GM03348 (cell line): ENCODE results near the gene NR2E3.

Experiments used
- DNase-seq: peaks from one replicate; pipeline ENCODE4 v3.0.0; 2012; ENCODE audit warnings: low spot score

Gene NR2E3

GRCh38 chr15:71791975-71792374 is 18.4 kb upstream of the NR2E3 start:
- no peak for DNase-seq

- peak; percentile 74 for DNase-seq
Measured at GRCh38 chr15:71792521-71792920, 17.8 kb upstream of the NR2E3 start.

- DNase-seq = no peak
Measured at GRCh38 chr15:71798641-71799040, 11.7 kb upstream of the NR2E3 start.

- DNase-seq = no peak
Measured at GRCh38 chr15:71800190-71800589, 10.2 kb upstream of the NR2E3 start.

GRCh38 chr15:71800835-71801745 is 9.3 kb upstream of the NR2E3 start:
- peak; percentile 81 for DNase-seq

GRCh38 chr15:71801935-71802655 is 8.3 kb upstream of the NR2E3 start:
- DNase-seq = no peak

- DNase-seq = no peak
Measured at GRCh38 chr15:71802770-71803169, 7.6 kb upstream of the NR2E3 start.

GRCh38 chr15:71804226-71804625 is 6.1 kb upstream of the NR2E3 start:
- DNase-seq = no peak

GRCh38 chr15:71804695-71805470 is 5.5 kb upstream of the NR2E3 start:
- no peak for DNase-seq

GRCh38 chr15:71806452-71806931 is 3.9 kb upstream of the NR2E3 start:
- DNase-seq = peak; percentile 52

- no peak for DNase-seq
Measured at GRCh38 chr15:71807125-71807629, 3.2 kb upstream of the NR2E3 start.

- peak; percentile 59 for DNase-seq
Measured at GRCh38 chr15:71807691-71808091, 2.7 kb upstream of the NR2E3 start.

GRCh38 chr15:71808311-71809020 is 1.9 kb upstream of the NR2E3 start:
- no peak for DNase-seq

- DNase-seq = no peak
Measured at GRCh38 chr15:71809346-71809745, 1.0 kb upstream of the NR2E3 start.

GRCh38 chr15:71811036-71811736 is 832 bp downstream of the NR2E3 start:
- DNase-seq = no peak

- no peak for DNase-seq
Measured at GRCh38 chr15:71811752-71812735, 1.7 kb downstream of the NR2E3 start.

- peak; percentile 41 for DNase-seq
Measured at GRCh38 chr15:71812966-71813722, 2.8 kb downstream of the NR2E3 start.

GRCh38 chr15:71813723-71814470 is 3.5 kb downstream of the NR2E3 start:
- no peak for DNase-seq
